SHP77 (cell line): Measurements from ENCODE around the gene ETHE1.
"Not testable (repeated sequence)": the region's sequence is repeated elsewhere in the genome, so short reads cannot be mapped to it uniquely, and the experiment has no call there.

Experiments used
- DNase-seq, 2 experiments: peaks; one replicate each; lab custom pipeline; 2025; lab: John Stamatoyannopoulos, UW

Gene ETHE1

DNA sequence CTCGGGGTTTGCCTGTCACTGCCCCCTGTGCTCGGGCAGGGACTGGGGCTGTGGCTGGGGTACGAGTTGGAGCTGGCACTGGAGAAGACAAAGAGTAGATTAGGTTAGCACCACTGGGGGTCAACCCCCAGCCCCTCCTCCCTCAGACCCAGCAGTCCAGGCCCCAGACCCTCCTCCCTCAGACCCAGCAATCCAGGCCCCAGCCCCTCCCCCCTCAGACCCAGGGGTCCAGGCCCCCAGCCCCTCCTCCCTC lies 25.1 kb upstream of the ETHE1 start:
- no peak for DNase-seq

DNA sequence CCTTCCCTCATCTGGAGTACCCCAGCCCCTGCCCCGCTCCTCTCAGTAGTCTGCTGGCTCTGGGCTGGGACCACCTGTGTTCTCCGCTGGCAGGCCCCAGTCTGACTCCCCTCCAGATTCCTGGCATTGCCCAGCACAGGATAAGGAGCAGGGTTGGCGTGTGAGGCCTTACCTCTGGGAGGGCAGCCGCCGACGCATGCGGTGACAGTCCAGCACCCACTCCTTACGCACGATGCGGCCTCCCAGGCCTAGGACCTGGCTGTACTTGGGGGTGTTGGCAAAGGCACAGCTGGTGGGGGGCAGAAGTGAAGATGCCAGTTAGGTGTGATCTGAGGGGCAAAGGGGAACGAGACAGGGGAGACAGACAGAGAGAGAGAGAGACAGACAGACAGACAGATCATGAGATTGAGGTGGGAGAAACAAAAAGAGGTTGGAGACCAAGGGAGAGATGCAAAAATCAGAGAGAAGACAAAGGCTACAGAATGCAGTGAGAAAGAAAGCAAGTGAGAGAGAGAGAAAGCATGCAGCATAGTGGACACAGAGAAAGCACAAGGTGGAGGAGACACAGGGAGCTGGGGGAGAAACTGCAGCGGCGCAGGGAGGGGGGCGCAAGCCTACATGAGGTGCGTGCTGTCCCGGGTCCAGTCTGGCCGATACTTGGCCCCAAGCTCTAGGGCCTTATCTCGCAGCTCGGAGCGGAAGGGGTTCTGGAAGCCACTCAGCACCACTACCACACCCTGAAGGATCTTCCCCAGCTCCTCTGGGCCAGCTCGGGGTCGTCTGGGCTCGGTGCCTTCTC lies 24.6 kb upstream of the ETHE1 start:
- DNase-seq = no peak

DNA sequence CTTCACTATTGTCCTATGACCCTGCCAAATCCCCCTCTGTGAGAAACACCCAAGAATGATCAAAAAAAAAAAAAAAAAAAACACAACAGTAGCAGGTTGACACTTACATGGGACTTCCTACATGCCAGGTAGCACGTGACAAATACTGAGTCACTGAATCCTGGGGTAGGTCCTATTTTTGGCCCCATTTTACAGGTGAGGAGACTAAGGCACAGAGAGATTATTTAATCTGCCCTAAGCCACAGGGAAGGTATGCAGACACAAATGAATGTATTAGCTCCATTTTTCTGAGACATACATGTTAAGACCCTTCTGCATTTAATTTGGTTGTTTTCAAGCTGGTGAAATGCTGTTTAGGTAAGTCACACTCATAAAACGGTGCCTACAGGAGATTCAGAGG lies 21.7 kb upstream of the ETHE1 start:
- DNase-seq = no peak

DNA sequence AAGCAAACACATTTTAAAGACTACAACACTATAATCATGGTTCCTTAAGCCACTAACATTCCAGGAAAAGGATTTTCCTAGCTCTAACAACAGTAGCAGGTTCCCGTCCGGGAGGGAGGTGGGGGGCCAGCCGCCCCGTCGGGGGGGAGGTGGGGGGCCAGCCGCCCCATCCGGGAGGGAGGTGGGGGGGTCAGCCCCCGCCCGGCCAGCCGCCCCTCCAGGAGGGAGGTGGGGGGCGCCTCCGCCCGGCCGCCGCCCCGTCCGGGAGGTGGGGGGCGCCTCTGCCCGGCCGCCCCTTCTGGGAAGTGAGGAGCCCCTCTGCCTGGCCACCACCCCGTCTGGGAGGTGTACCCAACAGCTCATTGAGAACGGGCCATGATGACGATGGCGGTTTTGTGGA lies 20.9 kb upstream of the ETHE1 start:
- DNase-seq = not testable (repeated sequence)

DNA sequence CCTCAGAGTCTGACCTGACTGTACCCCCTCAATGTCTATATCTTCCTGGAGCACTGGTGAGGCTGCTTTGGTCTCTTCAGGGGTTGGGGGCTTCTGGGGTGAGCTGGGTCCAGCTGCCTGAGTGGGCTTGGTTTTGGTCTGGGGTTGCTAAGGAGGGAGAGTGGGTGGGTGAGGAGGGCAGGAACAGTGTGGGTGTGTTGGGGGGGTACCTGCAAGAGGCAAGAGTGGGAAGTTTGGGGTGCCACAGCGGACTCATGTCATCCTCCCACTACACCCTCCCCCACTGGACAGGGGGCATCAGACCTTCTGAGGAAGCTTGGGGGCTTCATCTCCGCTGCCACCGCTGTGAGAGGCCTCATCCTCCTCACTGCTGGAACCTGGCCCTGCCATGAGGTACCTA lies 19.6 kb upstream of the ETHE1 start:
- no peak for DNase-seq

DNA sequence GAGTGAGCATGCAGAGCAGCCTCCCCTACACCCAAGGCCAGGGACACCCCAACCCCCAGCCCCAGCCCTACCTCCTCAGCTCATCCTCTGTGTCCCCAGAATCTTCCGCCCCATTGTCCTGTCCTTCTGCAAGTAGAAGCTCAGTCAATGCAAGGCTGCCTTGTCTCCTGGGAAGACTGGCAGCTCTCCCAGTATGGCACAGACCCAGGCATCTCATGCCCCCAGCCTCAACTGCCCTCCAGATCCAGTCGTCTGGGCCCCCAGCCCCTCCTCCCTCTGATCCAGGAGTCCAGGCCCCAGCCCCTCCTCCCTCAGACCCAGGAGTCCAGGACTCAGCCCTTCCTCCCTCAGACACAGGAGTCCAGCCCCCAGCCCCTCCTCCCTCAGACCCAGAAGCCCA lies 19.0 kb upstream of the ETHE1 start:
- no peak for DNase-seq

DNA sequence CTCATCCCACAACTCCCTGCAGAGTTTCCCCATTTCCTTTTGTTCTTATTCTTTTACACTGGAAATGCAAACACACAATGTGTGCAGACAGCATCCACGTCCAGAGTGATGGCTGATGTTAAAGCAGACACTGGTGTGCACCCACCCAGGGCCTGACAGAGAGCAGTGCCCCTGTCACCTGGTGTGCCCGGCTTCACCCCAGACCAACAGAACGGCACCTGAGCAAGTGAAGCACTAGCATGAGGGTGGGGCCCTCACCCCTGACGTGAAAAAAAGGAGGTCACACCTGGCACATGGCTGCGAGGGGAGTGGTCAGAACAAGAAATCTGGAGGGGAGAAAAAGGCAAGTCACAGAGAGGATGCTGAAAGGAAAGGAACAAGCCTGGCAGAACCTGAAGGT lies 18.3 kb upstream of the ETHE1 start:
- DNase-seq = no peak

DNA sequence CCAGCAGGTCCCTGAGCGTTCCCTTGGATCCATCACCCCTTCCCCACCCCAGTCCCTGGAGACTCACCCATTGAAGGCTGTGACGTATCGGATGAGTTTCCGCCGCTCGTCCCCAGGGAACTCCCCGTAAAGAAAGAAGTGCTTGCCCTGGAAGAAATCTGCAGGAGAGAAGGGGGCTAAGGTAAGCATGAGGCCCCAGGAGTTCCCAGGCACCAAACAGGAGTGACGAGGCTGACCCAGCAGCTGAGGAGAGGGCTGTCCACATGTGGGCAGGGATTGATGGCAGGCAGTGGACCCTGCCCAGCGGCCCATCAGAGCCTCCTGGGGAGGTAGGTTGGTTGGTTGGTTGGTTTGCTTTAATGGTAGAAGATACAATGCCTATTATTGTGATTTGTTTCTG lies 17.1 kb upstream of the ETHE1 start:
- DNase-seq = no peak

DNA sequence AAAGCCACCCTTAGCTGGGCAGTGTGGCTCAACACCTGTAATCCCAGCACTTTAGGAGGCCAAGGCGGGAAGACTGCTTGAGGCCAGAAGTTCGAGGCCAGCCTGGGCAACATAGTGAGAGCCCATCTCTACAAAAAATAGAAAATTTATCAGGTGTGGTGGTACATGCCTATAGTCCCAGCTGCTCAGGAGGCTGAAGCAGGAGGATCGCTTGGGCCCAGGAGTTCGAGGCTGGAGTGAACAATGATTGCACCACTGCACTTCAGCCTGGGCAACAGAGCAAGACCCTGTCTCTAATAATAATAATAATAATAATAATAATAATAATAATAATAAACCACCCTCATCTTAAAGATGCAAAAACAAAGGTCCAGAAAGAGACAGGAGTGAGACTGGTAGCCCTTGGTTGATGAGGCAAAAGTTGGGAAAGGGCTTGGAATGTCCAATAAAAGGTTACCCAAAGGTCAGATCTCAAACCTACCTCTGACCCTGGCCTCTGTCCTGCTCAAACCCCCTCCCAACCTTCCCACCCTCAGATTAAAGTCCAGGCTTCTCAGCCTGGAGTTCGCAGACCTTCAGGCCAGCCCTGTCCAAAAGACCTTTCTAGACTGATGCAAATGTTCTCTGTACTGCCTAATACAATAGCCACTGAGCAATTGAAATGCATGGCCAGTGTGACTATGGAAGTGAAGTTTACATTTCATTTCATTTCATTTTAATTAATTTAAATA lies 15.1 kb upstream of the ETHE1 start:
- DNase-seq = no peak

DNA sequence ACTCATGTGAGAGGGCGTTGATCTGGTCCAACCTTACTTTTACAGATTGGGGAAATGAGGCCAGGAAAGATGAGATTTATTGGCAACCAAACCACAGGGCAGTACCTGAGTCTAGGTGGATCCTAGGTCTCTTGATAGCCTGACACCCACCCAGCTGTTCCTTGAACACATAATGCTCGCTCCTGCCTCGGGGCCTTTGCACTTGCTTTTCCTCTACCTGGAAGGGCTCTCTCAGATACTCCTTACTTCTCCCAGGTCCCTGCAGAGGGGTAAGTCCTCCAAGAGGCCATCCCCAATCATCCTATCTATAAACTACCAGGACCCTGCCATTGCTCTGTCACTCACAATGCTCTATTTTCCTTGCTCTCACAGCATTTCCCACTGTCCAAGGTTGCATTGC lies 13.4 kb upstream of the ETHE1 start:
- DNase-seq = no peak

DNA sequence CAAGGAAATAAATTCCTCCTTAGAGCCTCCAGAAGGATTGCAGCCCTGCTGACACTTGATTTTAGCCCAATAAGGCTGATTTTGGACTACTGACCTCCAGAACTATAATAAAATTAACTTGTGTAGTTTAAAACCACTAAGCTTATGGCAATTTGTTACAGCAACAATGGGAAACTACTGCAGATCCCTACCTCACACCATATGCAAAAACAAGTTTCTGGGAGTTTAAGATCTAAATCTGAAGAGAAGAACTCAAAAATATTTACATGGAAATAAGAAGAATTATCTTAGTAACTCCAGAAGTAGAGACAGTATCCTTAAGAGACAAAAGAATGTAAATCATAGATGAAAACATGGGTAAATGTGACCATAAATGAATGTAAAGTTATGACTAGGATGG lies 11.9 kb upstream of the ETHE1 start:
- DNase-seq = no peak

DNA sequence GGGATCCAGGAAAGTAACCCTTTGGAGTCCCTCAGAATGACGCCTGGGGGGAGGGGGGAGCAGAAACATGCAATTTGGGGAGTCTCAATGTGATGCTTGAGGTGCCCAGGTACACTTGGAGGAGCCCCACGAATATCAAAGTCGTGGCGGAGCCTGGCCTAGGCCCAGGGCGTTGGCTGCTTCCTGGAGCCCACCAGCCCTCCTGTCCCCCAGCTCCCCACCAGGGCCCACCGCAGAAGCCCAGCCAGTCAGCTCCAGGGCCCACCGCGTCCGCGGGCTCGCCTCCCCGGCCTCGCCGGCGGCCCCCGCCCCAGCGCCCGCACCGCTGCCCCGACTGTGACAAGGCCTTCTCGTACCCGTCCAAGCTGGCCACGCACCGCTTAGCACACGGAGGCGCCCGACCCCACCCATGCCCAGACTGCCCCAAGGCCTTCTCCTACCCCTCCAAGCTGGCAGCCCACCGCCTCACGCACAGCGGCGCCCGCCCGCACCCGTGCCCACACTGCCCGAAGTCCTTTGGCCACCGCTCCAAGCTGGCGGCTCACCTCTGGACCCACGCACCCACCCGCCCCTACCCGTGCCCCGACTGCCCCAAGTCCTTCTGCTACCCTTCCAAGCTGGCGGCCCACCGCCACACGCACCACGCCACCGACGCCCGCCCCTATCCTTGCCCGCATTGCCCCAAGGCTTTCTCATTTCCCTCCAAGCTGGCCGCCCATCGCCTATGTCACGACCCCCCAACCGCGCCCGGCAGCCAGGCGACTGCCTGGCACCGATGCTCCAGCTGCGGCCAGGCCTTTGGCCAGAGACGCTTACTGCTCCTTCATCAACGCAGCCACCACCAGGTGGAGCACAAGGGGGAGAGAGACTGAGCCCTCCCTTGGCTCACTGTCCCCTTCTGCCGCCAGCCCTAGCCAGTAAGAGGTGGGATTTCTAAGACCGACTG lies 8.1 kb upstream of the ETHE1 start:
- peak; percentile 24 to 51 for DNase-seq

DNA sequence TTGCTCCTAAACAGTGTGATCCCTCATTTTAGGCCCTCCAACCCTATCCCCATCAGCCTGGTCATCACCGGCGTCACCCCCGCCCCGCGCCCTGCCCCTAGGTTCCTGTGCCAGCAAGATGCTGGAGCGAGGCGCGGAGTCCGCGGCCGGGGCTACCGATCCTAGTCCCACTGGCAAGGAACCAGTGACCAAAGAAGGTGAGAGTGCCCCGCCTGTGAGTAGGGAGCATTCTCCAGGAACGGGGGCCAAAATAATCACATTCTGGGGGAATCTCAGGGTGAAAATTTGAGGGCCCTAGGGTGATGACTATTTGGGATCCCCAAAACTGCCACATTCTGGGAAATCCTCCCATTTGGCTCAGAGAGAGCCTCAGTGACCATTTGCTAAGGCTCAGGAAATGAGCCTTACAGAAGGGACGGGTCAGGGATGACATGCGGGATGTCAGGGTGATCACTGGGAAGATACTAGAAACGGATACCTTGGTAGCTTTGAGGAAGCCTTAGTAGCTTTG lies 7.4 kb upstream of the ETHE1 start:
- no peak for DNase-seq

DNA sequence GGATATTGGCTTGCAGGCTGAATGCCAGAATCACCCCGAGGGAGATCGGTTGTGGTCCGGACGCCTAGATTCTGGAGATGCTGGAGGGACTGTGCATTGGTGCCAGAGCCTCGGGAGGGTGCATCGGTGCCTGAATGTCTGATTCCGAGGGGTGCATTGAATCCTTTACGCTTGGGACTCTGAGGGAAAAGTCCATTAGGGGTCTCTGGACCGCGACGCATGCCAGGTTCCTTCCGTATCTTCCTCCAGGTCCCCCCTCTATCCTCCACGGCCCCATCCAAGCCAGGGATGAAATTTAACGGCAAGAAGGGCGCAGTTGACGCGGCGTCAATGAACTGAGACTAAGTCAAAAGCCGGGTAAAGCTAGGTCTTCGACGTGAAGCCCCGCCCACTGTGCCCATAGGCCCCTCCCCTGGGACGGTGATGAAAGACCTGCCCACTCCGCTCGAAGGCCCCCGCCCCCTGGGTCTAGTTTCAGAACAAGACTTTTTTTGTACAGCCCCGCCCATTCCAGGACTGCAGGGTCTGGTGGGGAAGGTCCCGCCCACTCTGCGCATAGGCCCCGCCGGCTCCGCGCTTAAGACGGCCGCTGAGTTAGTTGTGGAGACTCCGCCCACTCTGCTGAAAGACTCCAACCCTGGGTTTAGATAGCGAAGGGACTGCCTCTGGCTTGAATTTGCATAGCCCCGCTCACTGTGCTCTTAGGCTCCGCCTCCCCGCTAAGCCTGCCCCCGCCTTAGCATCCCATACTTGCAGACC lies 6.7 kb upstream of the ETHE1 start:
- DNase-seq = peak; percentile 95 to 96

DNA sequence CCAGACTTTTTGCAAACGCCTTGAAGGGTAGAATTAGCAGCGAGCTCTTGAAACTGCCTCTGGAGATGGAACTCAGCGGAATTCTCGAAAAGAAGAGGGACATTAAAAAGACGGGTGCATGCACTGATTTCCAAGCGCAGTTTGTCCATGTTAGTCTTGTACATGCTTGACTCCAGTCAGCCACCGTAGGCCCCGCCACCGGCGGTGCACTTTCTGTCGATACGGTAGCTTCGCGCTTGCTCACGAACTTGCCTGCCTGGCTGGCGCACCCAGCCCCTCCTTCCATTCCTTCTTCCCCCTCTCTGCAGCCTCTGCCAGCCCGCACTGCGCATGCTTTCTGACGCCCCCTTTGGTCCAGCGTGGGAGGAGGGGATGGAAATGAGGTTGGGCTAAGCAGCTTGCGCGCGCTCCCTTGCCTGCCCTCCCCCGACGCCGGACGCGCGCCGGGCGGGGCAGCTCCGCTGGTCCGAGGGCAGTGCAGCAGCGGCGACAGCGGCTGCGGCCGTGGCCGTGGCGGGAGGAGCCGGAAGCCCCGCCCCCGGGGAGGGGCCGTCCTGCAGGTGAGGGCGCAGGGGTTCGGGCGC lies 6.1 kb upstream of the ETHE1 start, which contains the start of gene ZNF575:
Gene ZNF575, plus strand, starts transcription at position 227 of the 584 bp plus-strand sequence. CDS start 1,235 bp downstream, outside the sequence.
- DNase-seq = peak; percentile 87 to 91

DNA sequence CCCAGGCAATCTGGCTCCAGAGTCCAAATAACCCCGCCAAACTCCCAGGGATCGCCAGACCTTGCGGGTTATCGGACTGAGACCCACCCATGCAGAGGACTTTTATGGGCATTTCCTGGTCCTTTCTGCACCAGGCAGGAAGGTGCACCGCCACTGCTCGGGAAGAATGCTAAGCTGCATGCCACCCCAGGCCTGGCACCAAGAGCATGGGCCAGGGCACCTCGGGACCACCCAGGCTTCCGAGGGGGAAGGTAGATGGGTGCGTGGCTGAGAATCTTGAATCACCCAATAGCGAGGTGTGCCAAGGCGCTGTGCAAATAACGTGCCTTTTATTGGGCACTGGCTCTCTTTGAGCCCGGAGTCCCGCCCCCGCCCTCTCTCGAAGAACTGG lies 5.6 kb upstream of the ETHE1 start:
- peak; percentile 71 to 78 for DNase-seq

DNA sequence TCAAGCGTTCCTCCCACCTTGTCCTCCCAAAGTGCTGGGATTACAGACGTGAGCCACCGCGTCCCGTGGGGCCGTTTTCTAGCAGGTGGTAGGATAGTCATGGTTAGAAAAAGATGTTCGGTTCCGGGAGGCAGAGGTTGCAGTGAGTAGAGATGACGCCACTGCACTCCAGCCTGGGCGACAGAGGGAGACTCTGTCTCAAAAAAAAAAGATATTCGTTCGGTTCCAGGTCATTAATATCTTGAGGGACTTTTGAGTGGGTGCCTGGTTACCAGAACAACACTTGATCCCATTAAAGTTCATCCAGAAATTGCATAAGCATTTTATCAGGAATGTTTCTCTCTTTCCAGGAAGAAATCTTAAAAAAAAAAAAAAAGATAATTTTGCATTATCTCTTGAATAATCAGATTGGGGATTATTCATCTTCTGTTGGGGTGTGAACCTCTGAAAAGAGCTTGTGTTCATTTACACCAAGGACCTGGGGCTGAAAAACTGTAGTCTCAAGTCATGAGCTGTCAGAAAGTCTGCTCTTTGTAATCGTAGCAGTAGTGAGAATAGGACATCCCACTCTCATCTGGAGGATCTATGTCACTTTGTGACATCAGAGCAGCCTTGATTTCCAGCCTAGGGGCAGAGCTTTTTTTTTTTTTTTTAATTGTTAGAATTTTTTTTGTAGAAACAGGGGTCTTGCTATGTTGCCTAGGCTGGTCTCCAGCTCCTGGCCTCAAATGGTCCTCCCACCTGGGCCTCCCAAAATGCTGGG lies 1.0 kb upstream of the ETHE1 start:
- DNase-seq = peak; percentile 34 to 53

DNA sequence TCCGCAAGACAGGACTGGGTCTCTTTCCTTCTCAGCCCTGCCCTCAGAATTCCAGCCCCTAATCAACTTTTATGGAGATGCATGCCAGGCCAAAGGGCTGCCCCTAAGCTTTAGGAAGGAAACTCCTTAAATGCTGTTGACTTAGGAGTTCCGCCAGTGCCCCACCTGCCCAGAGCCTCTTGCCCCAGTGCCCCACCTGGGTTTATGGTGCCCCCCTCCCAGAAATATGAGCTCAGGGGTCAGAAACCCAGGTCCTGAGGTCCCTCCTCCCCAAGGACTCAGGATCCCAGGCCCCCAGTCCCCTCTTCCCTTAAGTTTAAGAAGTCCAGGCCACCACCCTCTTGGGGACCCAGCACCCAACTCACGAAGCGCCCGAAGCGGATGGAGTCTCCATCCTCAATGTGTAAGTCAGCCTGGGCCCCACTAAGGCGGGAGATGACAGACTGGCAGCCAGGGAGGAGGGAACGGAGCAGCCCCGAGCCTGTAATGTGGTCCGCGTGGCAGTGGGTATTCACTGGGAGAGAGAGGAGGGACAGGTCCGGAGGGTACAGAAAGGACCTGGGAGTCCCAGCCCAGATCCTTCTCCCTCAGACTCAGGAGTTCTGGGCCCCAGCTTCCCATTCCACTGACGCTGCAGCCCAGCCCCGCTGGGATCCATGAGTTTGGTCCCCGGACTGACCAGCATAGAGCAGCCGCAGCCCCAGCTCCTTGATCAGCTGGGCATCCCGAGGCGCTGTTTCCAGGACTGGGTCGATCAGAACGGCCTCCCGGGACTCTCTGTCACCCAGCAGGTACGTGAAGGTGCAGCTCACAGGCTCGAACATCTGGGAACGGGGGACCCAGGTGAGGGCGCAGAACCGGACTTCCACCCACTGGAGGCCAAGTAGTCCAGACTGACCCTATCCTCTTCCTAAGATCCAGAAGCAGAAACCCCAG lies 897 bp downstream of the ETHE1 start:
- DNase-seq = peak in 1 of 2 experiments; percentile 4
